Measurements from ENCODE around the gene PKHD1.
A peak's percentile ranks its signal among the peaks of the same experiment; 100 is the strongest.
"Not testable (repeated sequence)": the region's sequence is repeated elsewhere in the genome, so short reads cannot be mapped to it uniquely, and the experiment has no call there.

The PKHD1 gene

DNA sequence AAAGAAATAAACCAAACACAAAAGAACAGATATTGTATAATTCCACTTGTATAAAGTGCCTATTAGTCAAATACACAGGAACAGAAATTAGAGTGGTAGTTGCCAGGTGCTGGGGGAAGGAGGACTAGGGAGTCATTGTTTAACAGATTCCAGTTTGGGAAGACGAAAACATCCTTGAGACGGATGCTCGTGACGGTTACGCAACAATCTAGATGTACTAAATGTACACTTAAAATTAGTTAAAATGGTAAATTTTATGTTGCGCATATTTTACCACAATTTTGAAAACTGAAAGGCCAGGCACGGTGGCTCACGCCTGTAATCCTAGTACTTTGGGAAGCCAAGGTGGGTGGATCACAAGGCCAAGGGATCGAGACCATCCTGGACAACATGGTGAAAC is 111.0 kb downstream of the PKHD1 start:
- DNase-seq = no peak

GRCh38 chr6:51972659-51973058 is 114.8 kb downstream of the PKHD1 start:
- DNase-seq = no peak

DNA sequence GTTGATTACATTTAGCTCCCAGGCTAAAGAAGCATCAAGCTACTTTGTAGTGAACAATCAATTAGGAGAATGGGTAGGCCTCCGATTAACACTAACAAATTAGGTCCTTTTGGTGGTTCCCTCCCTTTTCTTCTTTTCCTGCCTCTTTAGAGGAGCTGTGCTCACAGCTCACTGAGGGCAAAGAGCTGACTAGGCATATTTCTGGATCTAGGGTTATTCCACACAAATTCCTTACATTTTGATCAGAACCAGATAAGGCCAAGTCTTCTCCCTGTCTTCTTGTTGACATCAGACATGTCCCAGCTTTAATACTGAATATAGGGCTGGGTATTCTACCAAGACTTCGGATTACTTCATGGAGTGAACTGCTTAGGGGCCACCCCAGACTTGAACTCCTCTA is 119.1 kb downstream of the PKHD1 start:
- no peak for DNase-seq

- no peak for DNase-seq
Measured at GRCh38 chr6:51965222-51965801, 122.1 kb downstream of the PKHD1 start.

- DNase-seq = no peak
Measured at GRCh38 chr6:51963980-51964379, 123.4 kb downstream of the PKHD1 start.

DNA sequence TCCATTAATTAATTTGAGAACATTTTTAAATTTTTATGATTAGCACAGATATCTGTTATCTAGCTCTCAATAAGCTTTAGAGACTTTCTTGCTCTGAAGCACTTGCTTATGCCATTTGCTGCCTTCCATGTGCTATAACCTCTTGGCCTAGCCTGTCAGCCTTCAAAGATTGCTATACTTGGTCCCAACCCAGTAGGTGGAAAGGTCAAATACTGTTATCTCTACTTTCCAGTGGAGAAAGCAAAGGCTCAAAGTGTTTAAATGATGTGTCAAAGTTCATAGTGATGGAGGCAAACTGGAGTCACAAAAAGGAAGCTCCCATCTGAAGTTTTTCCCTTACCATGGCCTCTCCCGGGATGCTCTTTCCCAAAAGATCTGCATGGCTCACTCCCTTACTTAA is 125.1 kb downstream of the PKHD1 start:
- DNase-seq = no peak

DNA sequence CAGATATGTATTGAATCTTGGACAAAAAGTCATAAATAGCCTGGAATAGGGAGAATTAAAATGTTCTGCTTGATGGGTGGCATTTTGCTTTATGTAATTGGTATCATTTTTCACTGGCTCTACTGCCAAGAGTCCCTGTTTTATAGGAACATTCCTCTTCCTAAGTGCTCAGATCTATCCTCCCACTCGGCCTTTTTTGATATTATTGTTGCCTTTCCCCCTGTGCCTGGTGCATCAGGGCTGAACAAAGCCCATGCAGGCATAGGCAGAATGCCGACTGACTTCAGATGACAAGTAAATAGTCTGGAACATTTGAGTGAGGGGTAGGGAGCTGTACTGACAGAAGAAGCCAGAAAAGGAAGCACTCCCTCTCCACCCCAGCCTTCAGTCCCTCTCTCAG is 127.0 kb downstream of the PKHD1 start:
- DNase-seq = no peak

GRCh38 chr6:51959744-51960383 is 127.5 kb downstream of the PKHD1 start:
- peak; percentile 25 to 33 for DNase-seq

DNA sequence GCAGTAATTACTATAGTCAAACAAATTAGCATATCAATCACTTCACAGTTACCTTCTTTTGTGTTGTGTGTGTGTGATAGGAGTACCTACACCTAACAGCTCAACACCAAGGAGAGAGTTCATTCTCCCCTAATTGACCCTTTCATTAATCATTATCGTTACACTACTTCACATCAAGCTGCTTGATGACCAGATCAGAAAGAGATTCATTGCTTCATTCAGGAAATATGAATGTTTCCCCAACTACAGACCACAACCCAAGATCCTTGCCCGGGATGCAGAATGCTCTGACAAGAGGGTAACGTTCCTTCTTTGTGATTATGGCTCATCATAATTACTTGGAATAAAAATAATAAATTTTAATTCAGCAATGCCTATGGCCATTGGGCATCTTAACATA is 132.7 kb downstream of the PKHD1 start:
- DNase-seq = no peak

DNA sequence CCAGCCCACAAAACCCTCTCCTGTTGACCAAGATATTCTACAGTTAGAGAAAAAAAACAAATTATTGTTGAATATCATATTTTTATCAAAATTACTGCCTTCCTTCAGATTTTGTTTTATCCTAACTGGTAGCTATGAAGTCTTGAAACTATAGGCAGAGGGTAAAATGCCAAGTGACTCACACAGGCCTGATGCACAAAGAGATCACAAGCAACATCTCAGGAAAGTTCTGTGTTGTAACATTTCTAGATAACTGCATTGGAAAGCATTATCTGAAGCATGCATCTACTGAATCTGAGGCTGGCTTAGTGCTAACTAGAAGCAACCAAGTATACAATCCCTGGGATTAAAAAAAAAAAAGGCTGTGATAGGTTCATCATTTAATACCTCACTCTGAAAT is 134.2 kb downstream of the PKHD1 start:
- DNase-seq = no peak

DNA sequence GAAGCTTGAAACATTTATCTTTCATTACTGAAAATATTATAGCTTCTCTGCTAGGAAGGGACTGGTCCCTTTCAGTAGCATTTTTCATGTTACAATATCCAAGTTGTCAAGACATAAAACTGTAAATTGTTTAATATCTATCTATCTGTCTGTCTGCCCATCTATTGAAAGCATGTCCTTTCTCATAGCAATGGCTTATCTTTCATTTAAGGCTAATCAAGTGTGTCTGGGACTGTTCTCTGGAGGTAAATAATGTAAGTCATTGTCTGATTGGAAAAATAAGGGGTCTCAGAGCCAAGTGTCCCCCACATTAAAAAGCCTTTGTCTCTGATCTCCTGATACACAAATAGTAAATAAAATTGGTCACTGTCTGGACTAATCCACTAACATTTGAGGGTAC is 135.5 kb downstream of the PKHD1 start:
- DNase-seq = no peak

DNA sequence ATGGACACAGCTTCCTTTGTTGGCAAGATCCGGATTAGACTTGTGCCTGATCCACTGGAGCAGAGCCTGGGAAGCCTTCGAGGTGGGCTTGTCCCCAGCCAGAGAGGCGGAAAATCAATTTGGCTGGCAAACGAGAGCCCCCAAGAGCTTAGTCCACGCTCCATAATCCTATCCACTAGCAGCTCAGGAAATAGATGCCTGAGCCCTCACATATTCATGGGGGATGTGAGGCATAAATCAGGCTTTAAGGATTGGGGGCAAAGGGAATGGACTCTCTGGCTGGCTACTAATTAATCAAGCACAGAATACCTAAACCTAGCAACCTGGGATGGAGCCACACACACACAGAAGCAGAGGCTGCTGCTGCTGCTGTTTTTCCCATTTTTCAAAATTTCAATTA is 137.9 kb downstream of the PKHD1 start:
- no peak for DNase-seq

- DNase-seq = not testable (repeated sequence)
Measured at GRCh38 chr6:51939695-51940094, 147.7 kb downstream of the PKHD1 start.

- DNase-seq = no peak
Measured at GRCh38 chr6:51936531-51937290, 150.7 kb downstream of the PKHD1 start.

DNA sequence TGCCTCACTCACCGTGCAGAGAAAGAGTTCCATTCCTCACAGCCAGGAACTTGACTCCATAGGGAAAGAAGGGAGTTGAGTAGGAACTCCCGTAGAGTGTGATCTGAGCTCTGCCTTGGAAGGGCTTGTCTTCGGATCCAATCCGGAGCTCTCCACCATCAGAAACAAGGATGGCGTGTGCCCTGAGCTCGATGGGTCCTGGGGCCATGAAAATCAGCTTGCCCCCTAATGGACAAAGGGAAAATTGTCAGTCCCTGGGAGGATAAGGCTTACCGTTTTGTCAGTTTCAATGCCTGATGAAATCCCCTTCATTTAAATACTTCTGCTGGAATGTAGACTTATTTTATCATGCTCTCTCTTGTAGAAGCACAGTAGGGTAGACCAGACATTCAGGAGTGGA is 153.3 kb downstream of the PKHD1 start:
- no peak for DNase-seq

DNA sequence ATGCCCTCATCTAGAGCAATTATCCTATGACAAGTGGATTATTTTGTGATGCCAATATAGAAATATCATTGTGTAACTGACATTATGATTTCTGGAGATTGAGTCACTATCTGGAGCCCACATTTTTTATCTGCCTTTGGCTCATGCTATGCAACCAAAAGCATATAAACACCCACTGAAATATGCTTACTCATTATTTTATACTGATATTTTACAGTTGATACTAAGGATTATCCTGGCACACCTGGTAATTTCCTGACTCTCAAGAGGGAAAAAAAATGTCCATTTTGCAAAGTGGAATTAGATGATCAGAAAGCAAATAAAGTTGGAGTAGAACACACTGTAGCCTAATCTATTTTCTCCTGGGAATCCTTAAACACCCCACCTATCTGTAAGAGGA is 154.5 kb downstream of the PKHD1 start:
- no peak for DNase-seq

DNA sequence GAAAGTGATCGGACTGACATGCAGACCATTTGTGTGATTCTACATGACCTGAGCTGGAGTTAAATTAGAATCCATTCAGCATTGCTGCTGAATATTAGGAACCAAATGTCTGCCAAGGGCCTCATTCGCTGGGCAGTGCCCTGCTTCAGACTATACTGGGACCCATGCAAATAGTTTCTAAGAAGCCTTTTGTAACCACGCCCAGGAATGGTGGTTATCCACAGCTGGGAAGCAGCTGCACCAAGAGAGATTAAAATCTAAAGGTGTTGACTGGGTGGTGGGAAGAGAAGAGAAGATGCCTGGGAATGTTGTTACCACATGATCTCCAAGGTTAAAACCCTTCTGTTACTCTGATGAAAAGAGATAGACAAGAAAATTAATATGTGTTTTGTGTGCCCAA is 156.8 kb downstream of the PKHD1 start:
- no peak for DNase-seq

DNA sequence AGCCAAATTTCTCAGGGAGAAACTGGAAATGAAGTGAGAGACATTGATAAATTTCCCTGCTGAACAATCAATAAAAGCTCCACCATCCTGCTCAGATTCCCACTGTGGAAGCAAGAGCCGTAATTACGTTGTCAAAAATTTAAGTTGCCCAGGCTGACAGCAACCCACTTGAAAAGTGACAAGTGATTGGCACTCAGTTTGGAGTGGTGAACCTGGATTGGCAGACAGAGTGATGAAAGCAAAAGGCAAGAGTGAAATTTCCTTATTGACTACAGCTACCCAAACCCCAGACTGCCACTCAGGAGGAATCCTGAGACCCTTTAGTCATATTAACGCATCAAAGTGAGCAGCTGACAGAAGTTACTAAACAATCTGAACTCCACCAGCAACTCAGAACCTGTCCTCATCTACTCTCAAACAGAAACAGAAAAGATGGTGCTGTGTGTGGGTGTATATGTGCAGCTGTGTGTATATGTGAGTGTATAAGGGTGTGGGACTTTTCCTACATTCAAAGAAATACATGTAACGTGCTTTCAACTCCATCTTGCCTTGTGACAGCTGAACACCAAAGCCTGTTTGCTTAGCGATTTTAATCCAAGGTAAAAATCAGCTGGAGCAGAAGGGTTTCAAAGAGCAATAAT is 157.4 kb downstream of the PKHD1 start:
- no peak for DNase-seq

- no peak for DNase-seq
Measured at GRCh38 chr6:51928320-51928719, 159.1 kb downstream of the PKHD1 start.

DNA sequence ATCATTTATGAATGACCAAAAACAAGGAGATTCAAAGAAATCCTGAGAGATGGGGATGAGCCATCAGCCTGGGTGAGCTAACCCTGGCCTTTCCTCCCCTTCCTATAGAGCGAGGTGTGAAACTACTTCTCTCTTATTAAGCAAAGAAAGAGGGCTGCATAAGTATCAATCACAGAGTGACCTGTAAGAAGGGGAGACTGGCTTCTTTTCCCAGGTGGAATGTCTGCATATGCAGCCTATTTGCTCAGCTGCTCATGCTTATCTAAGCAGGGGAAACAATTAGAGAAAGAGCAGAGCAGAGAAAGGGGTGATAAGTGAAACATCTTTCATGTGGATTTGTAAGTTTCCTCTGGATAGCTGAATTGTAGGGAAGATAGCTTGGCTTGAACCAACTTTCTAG is 160.0 kb downstream of the PKHD1 start:
- no peak for DNase-seq

GRCh38 chr6:51926125-51926524 is 161.3 kb downstream of the PKHD1 start:
- DNase-seq = no peak

DNA sequence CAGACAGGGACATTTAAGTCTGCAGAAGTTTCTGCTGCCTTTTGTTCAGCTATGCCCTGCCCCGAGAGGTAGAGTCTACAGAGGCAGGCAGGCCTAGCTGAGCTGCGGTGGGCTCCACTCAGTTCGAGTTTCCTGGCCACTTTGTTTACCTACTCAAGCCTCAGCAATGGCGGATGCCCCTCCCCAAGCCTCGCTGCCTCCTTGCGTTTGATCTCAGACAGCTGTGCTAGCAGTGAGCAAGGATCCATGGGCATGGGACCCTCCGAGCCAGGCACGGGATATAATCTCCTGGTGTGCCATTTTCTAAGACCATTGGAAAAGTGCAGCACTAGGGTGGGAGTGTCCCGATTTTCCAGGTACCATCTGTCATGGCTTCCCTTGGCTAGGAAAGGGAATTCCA is 164.9 kb downstream of the PKHD1 start:
- DNase-seq = not testable (repeated sequence)

DNA sequence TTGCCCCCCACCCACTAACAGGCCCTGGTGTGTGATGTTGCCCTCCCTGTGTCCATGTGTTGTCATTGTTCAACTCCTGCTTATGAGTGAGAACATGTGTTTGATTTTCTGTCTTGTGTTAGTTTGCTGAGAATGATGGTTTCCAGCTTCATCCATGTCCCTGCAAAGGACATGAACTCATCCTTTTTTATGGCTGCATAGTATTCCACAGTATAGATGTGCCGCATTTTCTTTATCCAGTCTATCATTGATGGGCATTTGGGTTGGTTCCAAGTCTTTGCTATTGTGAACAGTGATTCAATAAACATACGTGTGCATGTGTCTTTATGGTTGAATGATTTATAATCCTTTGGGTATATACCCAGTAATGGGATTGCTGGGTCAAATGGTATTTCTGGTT is 169.1 kb downstream of the PKHD1 start:
- DNase-seq = not testable (repeated sequence)

DNA sequence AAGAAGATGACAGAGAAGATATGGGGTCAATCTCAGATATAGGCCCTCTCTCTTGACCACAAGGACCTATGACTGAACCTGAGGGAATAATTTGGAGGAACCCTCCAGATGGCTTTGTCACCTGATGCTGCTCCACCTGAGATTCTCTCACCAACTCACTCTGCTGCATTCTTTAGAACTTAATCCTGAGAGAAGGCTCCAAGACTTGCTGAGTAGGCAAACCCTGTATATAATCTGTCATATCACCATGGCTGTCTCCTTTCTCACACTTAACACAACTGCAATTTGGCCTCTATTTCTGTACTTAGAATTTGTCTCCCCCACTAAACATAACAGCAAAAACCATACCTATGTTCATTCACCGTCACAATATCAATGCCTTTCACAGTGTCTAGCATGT is 172.3 kb downstream of the PKHD1 start:
- DNase-seq = no peak

All from NCI-H187 (cell line).